Sigmoid colon (tissue), 7 donors: ENCODE data around the gene KLHL22. TPM values are rescaled to one million over a fixed set of nuclear protein-coding genes. Genes with fewer than 3 reads are reported as not detected.
A peak's percentile ranks its signal among the peaks of the same experiment; 100 is the strongest.

Source experiments
- DNase-seq: peaks from one replicate; pipeline ENCODE4 v3.0.0-alpha.2; 2019
- H3K27ac ChIP-seq, 4 donors: fragments of 200-600 bp; sonication (generic); one replicate each; pipeline ENCODE4 v1.5.1; 2016 to 2019; ENCODE audit warnings: mild to moderate bottlenecking in 1 of 4
- H3K27me3 ChIP-seq, 3 donors: fragments of 200-600 bp; sonication (generic); one replicate each; pipeline ENCODE4 v1.5.1; 2019; ENCODE audit warnings: mild to moderate bottlenecking in 1 of 3
- H3K36me3 ChIP-seq, 4 donors: fragments of 200-600 bp; sonication (generic); one replicate each; pipeline ENCODE4 v1.5.1; 2016 to 2019
- H3K4me1 ChIP-seq, 4 donors: fragments of 200-600 bp; sonication (generic); one replicate each; pipeline ENCODE4 v1.5.1; 2017 to 2019
- H3K4me3 ChIP-seq, 4 donors: fragments of 200-600 bp; sonication (generic); one replicate each; pipeline ENCODE4 v1.5.1; 2017 to 2019; ENCODE audit warnings: mild to moderate bottlenecking in 2 of 4, moderate library complexity in 1 of 4
- H3K9me3 ChIP-seq, 4 donors: fragments of 200-600 bp in 3 of 4; sonication (generic) in 3 of 4; one replicate each; pipeline versions ENCODE4 v1.5.1 to v1.6.1; 2013 to 2019
- EP300 ChIP-seq, 4 donors: sonication (generic); formaldehyde crosslinking; IDR thresholded peaks; one replicate each; pipeline ENCODE4 v1.6.1; 2017; ENCODE audit warnings: antibody characterized with exemption in 4 of 4
- POLR2A ChIP-seq, 2 donors: fragments of 450-650 bp; IDR thresholded peaks; one replicate each; pipeline ENCODE4 v1.6.1; 2016; ENCODE audit warnings: antibody characterized with exemption in 2 of 2, mild to moderate bottlenecking in 2 of 2, moderate library complexity in 2 of 2
- POLR2AphosphoS5 ChIP-seq, 4 donors: sonication (generic); formaldehyde crosslinking; IDR thresholded peaks; one replicate each; pipeline ENCODE4 v1.6.1; 2017; ENCODE audit warnings: antibody characterized with exemption in 4 of 4
- WGBS, 2 donors: extraction: QIAGEN DNeasy Blood & Tissue Kit; methylation state at CpG; one replicate each; pipeline ENCODE4 v1.1.7; 2013; 5-methylcytosine and 5-hydroxymethylcytosine counted together
- intact Hi-C: fragments of 100-400 bp; cut with DNase I; formaldehyde crosslinking; loops from one replicate; pipeline ENCODE4 v1.15.1; 2023
- polyA plus RNA-seq, 3 donors: library from polyadenylated mRNA; stranded (reverse); fragments of 200-250 nt; gene quantifications; one replicate each; pipeline ENCODE4 v1.2.3, GENCODE V29; 2013
- total RNA-seq, 4 donors: library from RNA; depleted of rRNA; stranded (reverse); fragments of >200 nt; gene quantifications; one replicate each; pipeline ENCODE4 v1.1.0, GENCODE V29; 2016
- TF ChIP-seq, protein P1 (sequence below), 4 experiments: fragments of 450-650 bp in 3 of 4; fragments of 200-600 bp in 1 of 4; IDR thresholded peaks; one replicate each; pipeline ENCODE4 v1.5.1; 2016 to 2019; ENCODE audit warnings: antibody characterized with exemption in 4 of 4, mild to moderate bottlenecking in 3 of 4, moderate library complexity in 2 of 4
- donor health status: healthy with polysubstance abuse.
- donor health status: Bipolar disorder and iron deficiency.
- donor health status: healthy.

The KLHL22 gene
- total and polyA plus RNA-seq, 7 donors = 5.4 to 39.6 (median 26.4) TPM

DNA sequence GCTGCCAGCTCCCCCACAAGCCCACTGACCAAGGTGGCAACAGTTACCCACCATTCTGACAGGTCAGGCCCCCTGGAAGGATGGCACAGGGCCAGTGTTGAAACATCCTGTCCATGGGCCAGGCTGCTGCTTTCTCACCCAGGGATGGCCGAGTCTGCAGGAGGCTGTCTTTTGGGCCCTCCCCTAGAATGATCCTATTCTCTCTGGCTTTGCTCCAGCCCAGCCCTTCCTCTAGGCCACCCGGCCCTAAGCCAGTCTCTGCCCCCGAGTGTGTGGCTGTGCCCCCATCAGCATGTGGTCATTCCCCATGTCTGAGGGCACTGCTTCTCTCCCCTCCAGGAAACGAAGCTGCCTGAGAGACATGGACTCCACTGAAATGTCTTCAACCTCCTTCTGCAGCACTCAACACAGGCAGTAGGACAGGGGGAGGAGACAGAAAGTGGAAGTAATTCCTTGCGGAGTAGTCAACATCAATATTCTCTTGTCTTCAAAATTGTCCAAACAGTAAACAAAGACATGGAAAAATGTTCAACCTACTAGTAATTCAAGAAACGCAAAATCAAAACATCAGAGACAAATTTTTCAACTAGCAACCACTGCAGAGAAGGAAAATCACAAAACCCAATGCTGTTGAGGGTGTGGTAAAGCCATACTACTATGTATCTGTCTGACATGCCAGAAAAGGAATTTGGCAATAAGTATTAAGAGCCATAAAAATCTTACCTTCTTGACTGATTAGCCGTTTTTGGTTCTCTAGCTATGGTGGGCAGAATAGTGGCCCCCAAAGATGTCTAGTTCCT, 52.9 kb downstream of the KLHL22 start:
- Histone ChIP-seq H3K36me3 (peaks cover 9 to 47% (median 18%) of the 10 kb centered on the region in 4 donors), H3K4me3 (no peak overlapping the region), H3K9me3 (no peaks in the 10 kb centered on the region), H3K27ac (no peak overlapping the region), H3K4me1 (peaks cover 0 to 14% (median 12%) of the 10 kb centered on the region in 4 donors), H3K27me3 (no peaks in the 10 kb centered on the region)
- TF ChIP-seq EP300 (IDR thresholded peaks at IDR 0.05) = no peak
- TF ChIP-seq POLR2AphosphoS5 (IDR thresholded peaks at IDR 0.05) = no peak
- TF ChIP-seq, protein P1, sequence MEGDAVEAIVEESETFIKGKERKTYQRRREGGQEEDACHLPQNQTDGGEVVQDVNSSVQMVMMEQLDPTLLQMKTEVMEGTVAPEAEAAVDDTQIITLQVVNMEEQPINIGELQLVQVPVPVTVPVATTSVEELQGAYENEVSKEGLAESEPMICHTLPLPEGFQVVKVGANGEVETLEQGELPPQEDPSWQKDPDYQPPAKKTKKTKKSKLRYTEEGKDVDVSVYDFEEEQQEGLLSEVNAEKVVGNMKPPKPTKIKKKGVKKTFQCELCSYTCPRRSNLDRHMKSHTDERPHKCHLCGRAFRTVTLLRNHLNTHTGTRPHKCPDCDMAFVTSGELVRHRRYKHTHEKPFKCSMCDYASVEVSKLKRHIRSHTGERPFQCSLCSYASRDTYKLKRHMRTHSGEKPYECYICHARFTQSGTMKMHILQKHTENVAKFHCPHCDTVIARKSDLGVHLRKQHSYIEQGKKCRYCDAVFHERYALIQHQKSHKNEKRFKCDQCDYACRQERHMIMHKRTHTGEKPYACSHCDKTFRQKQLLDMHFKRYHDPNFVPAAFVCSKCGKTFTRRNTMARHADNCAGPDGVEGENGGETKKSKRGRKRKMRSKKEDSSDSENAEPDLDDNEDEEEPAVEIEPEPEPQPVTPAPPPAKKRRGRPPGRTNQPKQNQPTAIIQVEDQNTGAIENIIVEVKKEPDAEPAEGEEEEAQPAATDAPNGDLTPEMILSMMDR (IDR thresholded peaks at IDR 0.05) = no peak
- TF ChIP-seq POLR2A (IDR thresholded peaks at IDR 0.05) = no peak
- intact Hi-C loops = no loop called here
- 80 to 81% methylated on average over 7 of the region's 7 CpGs for WGBS, 2 donors
- no peak for DNase-seq

DNA sequence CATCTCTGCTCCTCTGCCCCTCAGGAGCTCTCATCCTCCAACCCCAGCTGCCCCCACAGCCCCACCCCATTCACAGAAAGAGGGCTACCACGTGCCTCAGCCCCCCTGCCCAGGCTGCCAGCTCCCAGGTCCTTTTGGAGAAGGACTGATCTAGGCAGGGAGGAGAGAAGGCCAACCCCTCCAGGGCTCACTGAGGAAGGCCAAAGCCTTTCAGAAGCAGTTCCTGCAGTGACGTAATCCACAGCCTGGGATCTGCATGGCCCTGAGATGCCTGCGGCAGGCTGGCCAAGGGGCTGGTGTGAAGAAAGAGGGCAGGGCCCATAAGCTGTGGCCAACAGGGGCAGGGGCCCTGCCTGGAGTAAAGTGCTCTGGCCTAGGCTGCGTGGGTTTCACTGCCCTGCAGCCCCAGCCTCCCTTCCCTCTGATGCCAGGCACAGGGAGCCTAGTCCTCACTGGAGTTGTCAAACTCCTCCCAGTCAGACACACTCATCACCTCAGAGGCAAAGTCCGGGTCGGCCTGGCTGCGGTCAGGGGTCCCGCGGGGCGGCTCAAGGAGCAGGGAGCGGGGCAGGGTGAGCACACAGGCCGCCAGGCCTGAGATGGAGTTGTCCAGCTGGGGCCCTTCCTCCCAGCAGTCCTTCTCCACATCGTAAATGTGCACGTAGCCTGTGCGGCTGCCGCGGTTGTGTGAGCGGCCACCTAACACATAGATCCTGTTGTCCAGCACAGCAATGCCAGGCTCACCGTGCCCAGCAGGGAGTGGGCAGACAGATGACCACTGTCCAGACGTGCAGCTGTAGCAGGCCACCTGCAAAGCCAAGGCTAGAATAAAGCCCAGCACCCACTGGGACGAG, 53.7 kb downstream of the KLHL22 start:
- Histone ChIP-seq H3K9me3 (no peaks in the 10 kb centered on the region), H3K27ac (peak overlapping the region in 1 of 4 donors; percentile 6), H3K27me3 (no peaks in the 10 kb centered on the region), H3K4me1 (peaks cover 0 to 21% (median 18%) of the 10 kb centered on the region in 4 donors), H3K36me3 (peaks cover 9 to 47% (median 18%) of the 10 kb centered on the region in 4 donors), H3K4me3 (no peak overlapping the region)
- WGBS, 2 donors = 86 to 87% methylated on average over 21 of the region's 21 CpGs
- intact Hi-C loops = no loop called here
- TF ChIP-seq EP300 (IDR thresholded peaks at IDR 0.05) (no peak), POLR2A (IDR thresholded peaks at IDR 0.05) (no peak), POLR2AphosphoS5 (IDR thresholded peaks at IDR 0.05) (no peak)
- TF ChIP-seq, protein P1 (IDR thresholded peaks at IDR 0.05) = no peak
- DNase-seq = no peak

DNA sequence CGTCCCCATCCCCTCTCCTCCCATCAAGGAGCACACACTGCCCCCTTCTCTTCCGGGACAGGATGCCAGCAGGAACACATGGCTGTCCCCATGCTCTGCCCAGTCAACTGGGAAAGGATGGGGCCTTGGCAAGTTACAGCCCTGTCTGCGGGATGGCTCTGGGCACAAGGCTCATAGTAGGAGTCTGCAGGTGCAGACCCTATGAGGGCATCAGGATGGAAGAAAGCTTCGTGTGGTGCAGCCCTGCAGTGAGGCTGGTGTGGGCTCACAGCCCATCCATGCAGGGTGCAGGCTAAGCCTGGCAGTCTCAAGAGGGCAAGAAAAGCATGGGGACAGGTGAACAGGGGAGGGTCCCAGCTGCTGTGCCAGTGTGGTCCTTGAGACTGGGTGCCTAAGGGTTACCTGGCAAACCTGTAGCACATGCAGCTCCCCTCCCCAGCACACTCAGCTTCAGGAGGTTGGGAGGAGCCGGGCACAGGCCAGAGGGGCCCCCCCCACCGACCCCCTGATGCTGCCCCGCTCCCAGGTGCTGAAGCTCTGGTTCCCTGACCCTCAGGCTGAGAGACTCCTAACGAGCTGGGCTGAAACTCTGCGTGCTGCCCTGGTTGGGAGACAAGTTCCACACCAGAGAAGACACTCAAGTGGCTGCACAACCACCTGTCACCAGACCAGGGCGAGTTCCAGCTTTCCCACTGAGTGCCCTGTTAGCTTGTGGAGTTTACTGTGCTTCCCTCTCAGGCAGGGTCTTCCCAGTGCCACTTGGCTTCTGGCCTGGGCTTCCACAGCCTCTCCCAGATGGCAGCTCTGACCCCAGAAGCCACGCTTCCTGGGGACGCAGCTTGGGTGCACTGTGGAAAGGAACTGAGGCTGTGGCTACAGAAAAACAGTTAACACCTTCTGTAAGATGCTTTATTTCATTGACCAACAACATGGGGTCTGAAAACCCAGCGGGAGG, 54.7 kb downstream of the KLHL22 start:
- H3K27me3 ChIP-seq = peaks cover 0 to 9% (median 0%) of the 10 kb centered on the region in 3 donors
- peak; percentile 46 for DNase-seq
- TF ChIP-seq POLR2AphosphoS5 (IDR thresholded peaks at IDR 0.05) = no peak
- TF ChIP-seq POLR2A (IDR thresholded peaks at IDR 0.05) = no peak
- TF ChIP-seq, protein P1 (IDR thresholded peaks at IDR 0.05) = no peak
- TF ChIP-seq EP300 (IDR thresholded peaks at IDR 0.05) = no peak
- no peaks in the 10 kb centered on the region for H3K9me3 ChIP-seq
- H3K36me3 ChIP-seq = peaks cover 4 to 41% (median 12%) of the 10 kb centered on the region in 4 donors
- intact Hi-C loops = no loop called here
- no peak overlapping the region for H3K4me3 ChIP-seq
- 81 to 84% methylated on average over 13 of the region's 13 CpGs for WGBS, 2 donors
- peaks cover 0 to 30% (median 28%) of the 10 kb centered on the region in 4 donors for H3K4me1 ChIP-seq
- peak overlapping the region in 1 of 4 donors; percentile 6 for H3K27ac ChIP-seq

DNA sequence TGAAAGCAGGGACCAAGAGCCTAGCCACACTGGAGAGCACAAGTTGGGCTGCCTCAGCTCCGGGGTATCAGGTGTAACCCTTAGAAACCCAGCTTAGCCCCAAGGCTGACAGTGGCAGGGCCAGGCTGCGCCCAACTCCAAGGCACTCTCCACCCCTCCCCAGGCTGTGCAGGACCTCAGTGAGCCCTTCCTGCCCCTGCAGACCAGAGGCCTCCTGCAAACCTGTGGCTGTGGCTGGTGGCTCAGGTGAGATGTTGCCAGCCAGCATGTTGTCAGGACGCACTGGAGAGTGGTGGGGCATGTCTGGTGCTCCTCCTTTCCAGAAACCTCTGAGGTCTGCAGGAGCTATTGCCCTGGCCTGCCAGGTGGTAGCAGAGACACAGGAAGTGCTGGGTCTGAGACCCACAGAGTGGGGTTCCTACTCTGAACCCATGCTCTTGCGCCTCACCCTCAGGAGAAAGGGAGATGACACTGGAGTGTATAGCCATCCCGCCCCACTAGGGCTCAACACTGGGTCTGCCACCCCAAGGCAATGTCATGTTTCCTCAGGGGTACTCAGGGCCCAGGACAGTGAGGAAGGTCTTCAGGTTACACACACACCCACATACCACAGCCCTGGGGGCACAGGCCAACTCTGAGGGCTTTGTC, 55.5 kb downstream of the KLHL22 start:
- peak; percentile 54 for DNase-seq
- Histone ChIP-seq H3K27me3 (peaks cover 0 to 18% (median 0%) of the 10 kb centered on the region in 3 donors), H3K4me1 (peaks cover 0 to 39% (median 35%) of the 10 kb centered on the region in 4 donors), H3K36me3 (peaks cover 0 to 33% (median 7%) of the 10 kb centered on the region in 4 donors), H3K27ac (no peak overlapping the region), H3K4me3 (no peak overlapping the region), H3K9me3 (no peaks in the 10 kb centered on the region)
- intact Hi-C loops = loop anchor here (5.0 kb wide), 1 partner anchor 57 kb away; the partner anchor contains the start of gene KLHL22
- TF ChIP-seq POLR2A (IDR thresholded peaks at IDR 0.05) = no peak
- no peak for TF ChIP-seq POLR2AphosphoS5 (IDR thresholded peaks at IDR 0.05)
- no peak for TF ChIP-seq EP300 (IDR thresholded peaks at IDR 0.05)
- TF ChIP-seq, protein P1 (IDR thresholded peaks at IDR 0.05) = no peak
- 95 to 98% methylated on average over 5 of the region's 5 CpGs for WGBS, 2 donors
